NCI-H446 treated with DMSO at 0.1 percent for 48 hours (cell line): ENCODE results near the gene DEFB112.

Experiments
- DNase-seq: peaks from one replicate; lab custom pipeline; 2025; lab: John Stamatoyannopoulos, UW

DEFB112 gene

DNA sequence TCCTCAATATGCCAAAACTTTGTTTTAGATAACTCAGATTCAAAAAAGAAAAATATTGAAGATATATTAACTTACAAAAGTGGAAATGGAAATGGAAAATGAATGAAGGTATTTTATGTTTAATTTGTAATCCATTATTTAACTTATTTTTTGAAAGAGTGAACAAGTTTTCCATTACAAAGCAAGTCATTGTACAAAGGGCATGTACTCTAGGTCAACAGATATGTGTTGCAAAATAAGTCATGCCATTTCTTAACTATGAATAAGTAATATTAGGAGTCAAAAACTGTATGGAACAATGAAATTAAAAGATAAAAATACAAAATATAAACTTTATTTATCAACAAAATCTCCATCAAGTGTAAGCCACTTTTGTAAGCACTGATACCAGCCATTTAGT, 54.5 kb downstream of the DEFB112 start:
- no peak for DNase-seq
